Measurements from ENCODE around the gene LNP1.

The LNP1 gene

GRCh38 chr3:100400419-100400779 is 940 bp upstream of the LNP1 start:
- Histone ChIP-seq H3K79me2 (ENCODE audit: control insufficient read depth, insufficient read depth, low read length, poor library complexity) (peaks cover 14% of the 10 kb centered on the region), H3K4ac (ENCODE audit: low read depth, low read length) (peak overlapping the region; percentile 77), H2AK5ac (ENCODE audit: low read length) (peak overlapping the region; percentile 36), H2BK12ac (ENCODE audit: low read length) (no peak overlapping the region), H3K4me1 (ENCODE audit: control insufficient read depth in 1 of 2, insufficient read depth in 2 of 2, low read length in 2 of 2) (peaks cover 4 to 5% of the 10 kb centered on the region in 2 experiments), H2BK5ac (ENCODE audit: low read depth, low read length, poor library complexity) (peak overlapping the region; percentile 62), H3K27me3 (ENCODE audit: insufficient read depth, low read length) (no peaks in the 10 kb centered on the region), H2AFZ (ENCODE audit: insufficient read depth, low read length, poor library complexity) (peak overlapping the region; percentile 95), H3K9me3 (ENCODE audit: insufficient read depth, low read depth, low read length) (no peaks in the 10 kb centered on the region), H3K4me3 (ENCODE audit: low read depth, low read length) (peak overlapping the region; percentile 89), H4K91ac (ENCODE audit: low read depth, low read length) (peak overlapping the region; percentile 65), H3K36me3 (ENCODE audit: control insufficient read depth in 1 of 2, insufficient read depth in 2 of 2, low read length in 2 of 2) (no peaks in the 10 kb centered on the region), H3K14ac (ENCODE audit: low read length) (peak overlapping the region; percentile 88), H4K8ac (ENCODE audit: low read depth, low read length) (peak overlapping the region; percentile 95), H3K23ac (ENCODE audit: low read length) (no peak overlapping the region), H3K9ac (ENCODE audit: low read length) (peak overlapping the region; percentile 65), H2BK120ac (ENCODE audit: insufficient read depth, low read length, poor library complexity) (peak overlapping the region; percentile 61), H3K4me2 (ENCODE audit: low read length) (peak overlapping the region; percentile 70), H3K18ac (ENCODE audit: low read length) (peak overlapping the region; percentile 93), H4K12ac (ENCODE audit: low read depth, low read length) (peak overlapping the region; percentile 72), H3K79me1 (ENCODE audit: low read length) (peaks cover 10% of the 10 kb centered on the region), H3K27ac (ENCODE audit: low read depth, low read length) (peak overlapping the region; percentile 28)
- WGBS (ENCODE audit: extremely low coverage, insufficient coverage, insufficient read length): no CpG with 5 or more reads among the region's 22 CpGs
- peak; percentile 9 to 29 for DNase-seq

DNA sequence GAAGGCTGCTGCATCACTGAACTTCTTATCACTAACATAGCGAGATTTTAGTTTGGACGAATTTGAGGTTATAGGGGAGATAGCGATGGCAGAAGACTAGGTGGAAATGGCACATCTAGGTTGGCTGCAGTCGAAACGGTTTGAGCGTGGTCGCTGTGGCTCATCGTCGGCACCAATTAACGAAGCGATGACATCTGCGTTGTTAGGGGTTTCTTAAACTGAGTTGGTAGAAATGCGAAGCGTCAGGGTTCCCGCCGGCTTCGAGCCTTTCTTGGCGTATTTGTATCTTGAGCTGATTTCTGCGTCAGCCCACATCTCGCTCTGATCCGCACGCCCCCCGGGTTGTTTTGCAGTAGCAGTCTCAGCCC is 319 bp downstream of the LNP1 start:
- H2BK5ac ChIP-seq (ENCODE audit: low read depth, low read length, poor library complexity): peak overlapping the region; percentile 34
- peak overlapping the region; percentile 91 for H4K91ac ChIP-seq (ENCODE audit: low read depth, low read length)
- peaks cover 10% of the 10 kb centered on the region for H3K79me1 ChIP-seq (ENCODE audit: low read length)
- H3K9me3 ChIP-seq (ENCODE audit: insufficient read depth, low read depth, low read length): no peaks in the 10 kb centered on the region
- no peak overlapping the region for H2BK12ac ChIP-seq (ENCODE audit: low read length)
- peak overlapping the region; percentile 94 for H4K8ac ChIP-seq (ENCODE audit: low read depth, low read length)
- H3K27ac ChIP-seq (ENCODE audit: low read depth, low read length): peak overlapping the region; percentile 69
- H3K4me1 ChIP-seq (ENCODE audit: control insufficient read depth in 1 of 2, insufficient read depth in 2 of 2, low read length in 2 of 2): peaks cover 4 to 5% of the 10 kb centered on the region in 2 experiments
- peak overlapping the region; percentile 96 for H3K4me2 ChIP-seq (ENCODE audit: low read length)
- peak overlapping the region; percentile 90 for H2AFZ ChIP-seq (ENCODE audit: insufficient read depth, low read length, poor library complexity)
- no CpG with 5 or more reads among the region's 23 CpGs for WGBS (ENCODE audit: extremely low coverage, insufficient coverage, insufficient read length)
- peak overlapping the region; percentile 98 for H3K18ac ChIP-seq (ENCODE audit: low read length)
- H2AK5ac ChIP-seq (ENCODE audit: low read length): peak overlapping the region; percentile 82
- H3K4ac ChIP-seq (ENCODE audit: low read depth, low read length): peak overlapping the region; percentile 73
- H3K4me3 ChIP-seq (ENCODE audit: low read depth, low read length): peak overlapping the region; percentile 81
- no peak overlapping the region for H2BK120ac ChIP-seq (ENCODE audit: insufficient read depth, low read length, poor library complexity)
- H3K36me3 ChIP-seq (ENCODE audit: control insufficient read depth in 1 of 2, insufficient read depth in 2 of 2, low read length in 2 of 2): no peaks in the 10 kb centered on the region
- no peak overlapping the region for H3K23ac ChIP-seq (ENCODE audit: low read length)
- peaks cover 14% of the 10 kb centered on the region for H3K79me2 ChIP-seq (ENCODE audit: control insufficient read depth, insufficient read depth, low read length, poor library complexity)
- peak; percentile 48 to 65 for DNase-seq
- H3K9ac ChIP-seq (ENCODE audit: low read length): peak overlapping the region; percentile 35
- no peaks in the 10 kb centered on the region for H3K27me3 ChIP-seq (ENCODE audit: insufficient read depth, low read length)
- peak overlapping the region; percentile 98 for H4K12ac ChIP-seq (ENCODE audit: low read depth, low read length)
- peak overlapping the region; percentile 90 for H3K14ac ChIP-seq (ENCODE audit: low read length)

DNA sequence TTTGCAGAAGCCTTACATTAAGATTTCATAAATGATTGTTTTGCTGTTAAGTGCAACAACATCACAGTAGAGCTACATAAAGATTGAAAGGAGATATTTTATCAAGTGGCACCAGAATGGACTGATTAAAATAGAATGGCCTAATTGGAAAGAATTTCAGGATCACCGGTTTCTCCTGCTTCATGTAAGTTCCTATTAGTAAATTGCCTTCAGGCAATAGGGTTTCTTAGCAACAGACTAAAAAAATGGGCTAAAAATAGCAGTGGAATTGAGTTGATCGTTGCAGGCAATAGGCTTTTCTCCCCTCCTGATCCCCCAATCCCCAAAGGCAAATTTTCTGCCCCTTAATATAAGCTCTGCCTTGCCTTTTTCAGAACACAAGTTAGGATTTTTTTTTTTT is 917 bp downstream of the LNP1 start:
- no peak overlapping the region for H3K18ac ChIP-seq (ENCODE audit: low read length)
- no peak overlapping the region for H3K14ac ChIP-seq (ENCODE audit: low read length)
- peak overlapping the region; percentile 96 for H3K4me2 ChIP-seq (ENCODE audit: low read length)
- H3K23ac ChIP-seq (ENCODE audit: low read length): no peak overlapping the region
- no peak overlapping the region for H4K91ac ChIP-seq (ENCODE audit: low read depth, low read length)
- no peak overlapping the region for H2BK12ac ChIP-seq (ENCODE audit: low read length)
- H4K8ac ChIP-seq (ENCODE audit: low read depth, low read length): no peak overlapping the region
- no peak overlapping the region for H3K4me3 ChIP-seq (ENCODE audit: low read depth, low read length)
- H3K79me2 ChIP-seq (ENCODE audit: control insufficient read depth, insufficient read depth, low read length, poor library complexity): peaks cover 14% of the 10 kb centered on the region
- H3K4ac ChIP-seq (ENCODE audit: low read depth, low read length): no peak overlapping the region
- no peak overlapping the region for H2BK5ac ChIP-seq (ENCODE audit: low read depth, low read length, poor library complexity)
- H2BK120ac ChIP-seq (ENCODE audit: insufficient read depth, low read length, poor library complexity): no peak overlapping the region
- H3K36me3 ChIP-seq (ENCODE audit: control insufficient read depth in 1 of 2, insufficient read depth in 2 of 2, low read length in 2 of 2): no peaks in the 10 kb centered on the region
- H4K12ac ChIP-seq (ENCODE audit: low read depth, low read length): no peak overlapping the region
- peak in 1 of 2 donors; percentile 76 for DNase-seq
- no CpG with 5 or more reads among the region's 2 CpGs for WGBS (ENCODE audit: extremely low coverage, insufficient coverage, insufficient read length)
- no peak overlapping the region for H2AK5ac ChIP-seq (ENCODE audit: low read length)
- H3K4me1 ChIP-seq (ENCODE audit: control insufficient read depth in 1 of 2, insufficient read depth in 2 of 2, low read length in 2 of 2): peaks cover 4 to 5% of the 10 kb centered on the region in 2 experiments
- H3K9me3 ChIP-seq (ENCODE audit: insufficient read depth, low read depth, low read length): no peaks in the 10 kb centered on the region
- peaks cover 10% of the 10 kb centered on the region for H3K79me1 ChIP-seq (ENCODE audit: low read length)
- H2AFZ ChIP-seq (ENCODE audit: insufficient read depth, low read length, poor library complexity): no peak overlapping the region
- peak overlapping the region; percentile 34 for H3K27ac ChIP-seq (ENCODE audit: low read depth, low read length)
- no peaks in the 10 kb centered on the region for H3K27me3 ChIP-seq (ENCODE audit: insufficient read depth, low read length)
- H3K9ac ChIP-seq (ENCODE audit: low read length): no peak overlapping the region

GRCh38 chr3:100402891-100403290 is 1.6 kb downstream of the LNP1 start:
- Histone ChIP-seq H4K8ac (ENCODE audit: low read depth, low read length) (no peak overlapping the region), H2AFZ (ENCODE audit: insufficient read depth, low read length, poor library complexity) (no peak overlapping the region), H3K4me2 (ENCODE audit: low read length) (peak overlapping the region; percentile 96), H3K23ac (ENCODE audit: low read length) (no peak overlapping the region), H3K27me3 (ENCODE audit: insufficient read depth, low read length) (no peaks in the 10 kb centered on the region), H4K91ac (ENCODE audit: low read depth, low read length) (no peak overlapping the region), H3K9ac (ENCODE audit: low read length) (no peak overlapping the region), H3K4me3 (ENCODE audit: low read depth, low read length) (no peak overlapping the region), H4K12ac (ENCODE audit: low read depth, low read length) (no peak overlapping the region), H3K36me3 (ENCODE audit: control insufficient read depth in 1 of 2, insufficient read depth in 2 of 2, low read length in 2 of 2) (no peaks in the 10 kb centered on the region), H2BK12ac (ENCODE audit: low read length) (no peak overlapping the region), H2BK5ac (ENCODE audit: low read depth, low read length, poor library complexity) (no peak overlapping the region), H3K18ac (ENCODE audit: low read length) (no peak overlapping the region), H3K27ac (ENCODE audit: low read depth, low read length) (no peak overlapping the region), H2BK120ac (ENCODE audit: insufficient read depth, low read length, poor library complexity) (no peak overlapping the region), H3K79me1 (ENCODE audit: low read length) (peaks cover 10% of the 10 kb centered on the region), H3K9me3 (ENCODE audit: insufficient read depth, low read depth, low read length) (no peaks in the 10 kb centered on the region), H3K4me1 (ENCODE audit: control insufficient read depth in 1 of 2, insufficient read depth in 2 of 2, low read length in 2 of 2) (peaks cover 4 to 5% of the 10 kb centered on the region in 2 experiments), H3K4ac (ENCODE audit: low read depth, low read length) (no peak overlapping the region), H3K14ac (ENCODE audit: low read length) (no peak overlapping the region), H2AK5ac (ENCODE audit: low read length) (no peak overlapping the region), H3K79me2 (ENCODE audit: control insufficient read depth, insufficient read depth, low read length, poor library complexity) (peaks cover 14% of the 10 kb centered on the region)
- DNase-seq: no peak
- WGBS (ENCODE audit: extremely low coverage, insufficient coverage, insufficient read length): no CpG with 5 or more reads among the region's 2 CpGs
